Chondrocyte (in vitro differentiated cells): ENCODE data around the gene NSA2. TPM values are rescaled to one million over a fixed set of nuclear protein-coding genes. Genes with fewer than 3 reads are reported as not detected.

Experiments
- DNase-seq: peaks from one replicate; pipeline ENCODE4 v3.0.0; 2021; ENCODE audit warnings: mixed read lengths, low spot score
- H3K27ac Mint-ChIP-seq: one replicate; pipeline ENCODE4 v1.8.0; 2021; ENCODE audit warnings: mild to moderate bottlenecking, moderate library complexity, mixed read lengths; ENCODE audit not compliant: unreplicated experiment
- H3K27me3 Mint-ChIP-seq: 2 replicates; pipeline ENCODE4 v1.8.0; 2021; ENCODE audit warnings: low read depth, mixed read lengths
- H3K36me3 Mint-ChIP-seq: 2 replicates; pipeline ENCODE4 v1.8.0; 2021; ENCODE audit warnings: low read depth, mixed read lengths
- H3K4me1 Mint-ChIP-seq: 2 replicates; pipeline ENCODE4 v1.8.0; 2021; ENCODE audit warnings: low read depth, mild to moderate bottlenecking, mixed read lengths
- H3K4me3 Mint-ChIP-seq: one replicate; pipeline ENCODE4 v1.8.0; 2021; ENCODE audit warnings: mild to moderate bottlenecking, moderate library complexity, mixed read lengths; ENCODE audit not compliant: unreplicated experiment
- H3K9me3 Mint-ChIP-seq: 2 replicates; pipeline ENCODE4 v1.8.0; 2021; ENCODE audit warnings: low read depth, mixed read lengths
- CTCF ChIP-seq: fragments of 200-600 bp; sonication (generic); IDR thresholded peaks from 2 replicates; pipeline ENCODE4 v1.5.0; 2021; ENCODE audit warnings: antibody characterized with exemption, mild to moderate bottlenecking, moderate library complexity
- long read RNA-seq: library from polyadenylated mRNA; stranded (forward); transcript quantifications from one replicate; pipeline ENCODE4 v2.0.0, GENCODE V29; 2021
- total RNA-seq: library from RNA; stranded (reverse); gene quantifications from 3 replicates; pipeline ENCODE4 v1.2.1, GENCODE V29; 2021

The NSA2 gene
- 37.8 to 52.1 TPM (median 45.5 TPM) in 3 replicates for total RNA-seq
- long read RNA-seq, full-length matches to known transcripts: 15 of 18 reads
- long read RNA-seq, partial matches to known transcripts: 2 of 18 reads
- long read RNA-seq, other reads (novel, unspliced or antisense): 1 of 18 reads

- H3K27ac Mint-ChIP-seq: peak within 1 kb of the TSS; percentile 97
- no peak for TF ChIP-seq CTCF
- H3K4me1 Mint-ChIP-seq: peaks cover 36% of the 10 kb centered on the region
- no peaks in the 10 kb centered on the region for H3K27me3 Mint-ChIP-seq
- DNase-seq: peak; percentile 96
- peaks cover 11% of the 10 kb centered on the region for H3K36me3 Mint-ChIP-seq
- H3K4me3 Mint-ChIP-seq: peak within 1 kb of the TSS; percentile 99
- H3K9me3 Mint-ChIP-seq: no peaks in the 10 kb centered on the region
Observed at GRCh38 chr5:74766849-74767578, at the start of gene NSA2, which contains the start of gene GFM2. TSS of gene NSA2 (plus strand) at chr5:74767249. CDS start at chr5:74767361, 112 bp downstream. TSS of gene GFM2 (minus strand) at chr5:74767117. CDS start at chr5:74763742, 3,375 bp downstream.

- no peak overlapping the region for H3K27ac Mint-ChIP-seq
- peaks cover 25% of the 10 kb centered on the region for H3K36me3 Mint-ChIP-seq
- H3K4me1 Mint-ChIP-seq: no peaks in the 10 kb centered on the region
- DNase-seq: no peak
- no peak for TF ChIP-seq CTCF
- no peak overlapping the region for H3K4me3 Mint-ChIP-seq
- no peaks in the 10 kb centered on the region for H3K9me3 Mint-ChIP-seq
- no peaks in the 10 kb centered on the region for H3K27me3 Mint-ChIP-seq
Observed at GRCh38 chr5:74717596-74717995, 49.5 kb upstream of the NSA2 start.

- no peaks in the 10 kb centered on the region for H3K27me3 Mint-ChIP-seq
- no peak overlapping the region for H3K27ac Mint-ChIP-seq
- TF ChIP-seq CTCF: no peak
Observed at GRCh38 chr5:74722271-74722670, 44.8 kb upstream of the NSA2 start.

GRCh38 chr5:74725331-74725730 lies 41.7 kb upstream of the NSA2 start:
- Mint-ChIP-seq H3K9me3 (no peaks in the 10 kb centered on the region), H3K27ac (no peak overlapping the region), H3K4me3 (no peak overlapping the region), H3K4me1 (no peaks in the 10 kb centered on the region), H3K36me3 (peaks cover 24% of the 10 kb centered on the region), H3K27me3 (no peaks in the 10 kb centered on the region)
- TF ChIP-seq CTCF: no peak
- no peak for DNase-seq

More at GRCh38 chr5:74722271-74722670, 44.8 kb upstream of the NSA2 start:
- DNase-seq: no peak
- peaks cover 30% of the 10 kb centered on the region for H3K36me3 Mint-ChIP-seq
- no peak overlapping the region for H3K4me3 Mint-ChIP-seq
- H3K9me3 Mint-ChIP-seq: no peaks in the 10 kb centered on the region
- H3K4me1 Mint-ChIP-seq: no peaks in the 10 kb centered on the region

GRCh38 chr5:74736759-74737158 lies 30.3 kb upstream of the NSA2 start:
- TF ChIP-seq CTCF: no peak
- no peak for DNase-seq
- Mint-ChIP-seq H3K4me3 (no peak overlapping the region), H3K27me3 (no peaks in the 10 kb centered on the region), H3K4me1 (peaks cover 7% of the 10 kb centered on the region), H3K27ac (no peak overlapping the region), H3K9me3 (no peaks in the 10 kb centered on the region), H3K36me3 (peaks cover 29% of the 10 kb centered on the region)
